Activated CD4-positive, alpha-beta memory T cell treated with anti-CD3 and anti-CD28 coated beads, Interleukin-2, amount 10 ng/mL, durations not matched to agents 7 days and 5 days (primary cell): ENCODE measurements around the gene KCNH8. TPM values are rescaled to one million over a fixed set of nuclear protein-coding genes. Genes with fewer than 3 reads are reported as not detected.

Experiments used
- CTCF ChIA-PET: fragments of 350-600 bp; sonication (Branson Sonifier 250); formaldehyde crosslinking; loops from one replicate; lab custom pipeline; 2021; ENCODE audit warnings: antibody characterized with exemption, inconsistent platforms; lab: Charles Lee
- POLR2A ChIA-PET: fragments of 350-600 bp; sonication (Branson Sonifier 250); formaldehyde crosslinking; loops from one replicate; lab custom pipeline; 2021; ENCODE audit warnings: antibody characterized with exemption; lab: Charles Lee
- DNase-seq: peaks from one replicate; pipeline ENCODE4 v3.0.0-alpha.2; 2020
- H3K27ac Mint-ChIP-seq: one replicate; pipeline ENCODE4 v1.8.0; 2021; ENCODE audit warnings: mild to moderate bottlenecking, mixed read lengths
- H3K27me3 Mint-ChIP-seq: one replicate; pipeline ENCODE4 v1.8.0; 2021; ENCODE audit warnings: mixed read lengths
- H3K36me3 Mint-ChIP-seq: one replicate; pipeline ENCODE4 v1.8.0; 2021; ENCODE audit warnings: low read depth, mixed read lengths
- H3K4me1 Mint-ChIP-seq: one replicate; pipeline ENCODE4 v1.8.0; 2021; ENCODE audit warnings: mixed read lengths
- H3K4me3 Mint-ChIP-seq: one replicate; pipeline ENCODE4 v1.8.0; 2021; ENCODE audit warnings: mild to moderate bottlenecking, mixed read lengths
- H3K9me3 Mint-ChIP-seq: one replicate; pipeline ENCODE4 v1.8.0; 2021; ENCODE audit warnings: mixed read lengths
- total RNA-seq, 2 experiments: library from RNA; stranded (reverse); gene quantifications; one replicate each; pipeline ENCODE4 v1.2.3, GENCODE V29; 2021

Gene KCNH8
- total RNA-seq, 2 experiments from 2014 or later, result not detected

DNA sequence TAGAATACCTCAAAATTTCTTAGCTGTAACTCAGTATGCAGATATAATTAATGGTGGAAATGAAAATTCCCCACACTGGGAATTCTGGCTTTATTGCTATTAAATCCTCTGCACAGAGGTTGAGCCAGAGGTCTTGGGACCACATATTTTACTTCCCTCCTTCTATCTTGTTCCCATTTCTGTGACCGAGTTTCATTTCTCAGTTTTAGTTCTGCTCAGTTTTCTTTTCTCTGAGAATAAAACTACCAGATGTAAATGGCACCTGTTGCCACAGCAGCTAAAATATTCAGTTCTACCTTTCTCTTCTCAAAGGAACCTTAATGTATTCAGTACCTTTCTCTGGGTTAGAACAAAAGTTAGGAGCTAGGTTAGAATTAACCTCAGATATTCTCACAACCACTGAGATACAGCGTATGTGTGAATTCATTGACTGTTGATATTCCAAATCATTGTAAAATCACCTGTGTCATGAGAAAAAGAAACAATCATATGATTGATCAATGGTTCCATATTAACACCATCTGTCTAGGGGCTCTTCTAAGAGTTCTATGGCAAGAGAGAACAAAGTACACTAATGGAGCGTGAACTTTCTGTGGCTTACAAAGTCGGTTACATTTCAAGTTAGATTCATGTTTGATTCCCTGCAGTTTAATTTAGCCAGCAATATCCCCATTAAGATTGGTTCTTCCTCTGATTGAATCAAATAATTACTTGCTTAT, 411.6 kb downstream of the KCNH8 start:
- H3K4me3 Mint-ChIP-seq, result no peak overlapping the region
- no peaks in the 10 kb centered on the region for H3K36me3 Mint-ChIP-seq
- no peak overlapping the region for H3K27ac Mint-ChIP-seq
- H3K4me1 Mint-ChIP-seq, result no peaks in the 10 kb centered on the region
- POLR2A ChIA-PET, result interaction anchor here (0.6 kb wide), 1 partner anchor 1747 kb away, joined by 3 read pairs; no protein-coding TSS in a partner anchor
- H3K9me3 Mint-ChIP-seq, result no peaks in the 10 kb centered on the region
- no peaks in the 10 kb centered on the region for H3K27me3 Mint-ChIP-seq
- no peak for DNase-seq
- CTCF ChIA-PET, result no interaction called here

DNA sequence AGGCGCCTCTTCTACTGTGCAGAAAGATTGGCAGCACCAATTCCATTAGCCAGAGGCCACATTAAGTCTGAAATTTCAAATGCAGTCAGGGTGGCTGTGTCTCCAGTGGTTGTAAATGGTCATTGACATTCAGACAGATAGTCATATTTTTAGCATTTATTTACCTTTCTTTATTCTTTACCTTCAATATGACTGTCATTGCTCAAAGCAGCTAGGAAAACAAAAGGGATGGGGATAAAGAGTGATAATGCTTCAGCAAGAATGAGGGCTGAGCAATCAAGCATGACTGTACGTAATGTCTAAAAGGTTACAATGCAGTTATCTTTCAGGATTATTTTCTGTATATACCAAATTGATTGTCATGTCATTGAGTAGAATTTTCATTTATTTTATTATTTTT, 425.3 kb downstream of the KCNH8 start:
- ChIA-PET CTCF (no interaction called here), POLR2A (no interaction called here)
- H3K4me3 Mint-ChIP-seq, result no peak overlapping the region
- H3K4me1 Mint-ChIP-seq, result no peaks in the 10 kb centered on the region
- DNase-seq, result no peak
- H3K36me3 Mint-ChIP-seq, result no peaks in the 10 kb centered on the region
- H3K9me3 Mint-ChIP-seq, result no peaks in the 10 kb centered on the region
- H3K27ac Mint-ChIP-seq, result no peak overlapping the region
- no peaks in the 10 kb centered on the region for H3K27me3 Mint-ChIP-seq

DNA sequence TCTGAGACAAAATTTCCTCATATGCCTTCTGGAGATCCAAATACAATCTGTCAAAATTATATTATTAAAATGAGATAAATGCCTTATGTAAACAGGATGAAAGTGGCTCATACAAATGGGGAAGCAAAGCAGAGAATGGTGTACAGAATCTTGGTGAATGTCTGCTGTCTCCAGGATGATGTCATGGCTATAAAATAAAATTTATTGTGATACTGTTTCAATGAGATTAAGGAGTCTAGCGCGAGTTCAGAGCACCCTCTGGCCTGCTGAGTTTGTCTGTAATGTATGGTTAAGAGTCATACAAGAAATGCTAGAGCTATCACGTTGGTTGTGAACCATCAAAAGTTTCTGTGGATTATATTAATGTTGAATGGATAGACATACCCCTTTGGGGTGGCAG, 426.0 kb downstream of the KCNH8 start:
- Mint-ChIP-seq H3K27ac (no peak overlapping the region), H3K36me3 (no peaks in the 10 kb centered on the region), H3K9me3 (no peaks in the 10 kb centered on the region), H3K27me3 (no peaks in the 10 kb centered on the region), H3K4me3 (no peak overlapping the region), H3K4me1 (no peaks in the 10 kb centered on the region)
- CTCF ChIA-PET, result no interaction called here
- POLR2A ChIA-PET, result no interaction called here
- no peak for DNase-seq

DNA sequence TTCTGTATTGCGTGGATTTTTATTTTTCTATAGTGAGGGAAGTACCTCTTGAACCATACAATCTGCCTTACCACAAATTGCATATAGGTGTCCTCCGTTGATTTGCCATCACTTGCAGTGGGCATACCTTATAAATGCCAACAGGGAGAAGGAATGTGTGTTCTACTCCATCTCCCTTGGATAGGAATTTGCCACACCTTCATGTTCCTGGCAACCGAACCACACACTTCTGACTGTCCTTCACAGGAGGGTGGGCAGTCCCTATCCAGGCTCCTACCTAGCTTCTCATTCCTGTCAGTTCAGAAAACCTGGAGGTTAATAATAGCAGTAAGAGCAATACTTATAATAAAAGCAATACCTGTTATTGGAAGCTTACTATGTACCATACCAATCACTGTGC, 428.0 kb downstream of the KCNH8 start:
- DNase-seq, result no peak
- no peaks in the 10 kb centered on the region for H3K36me3 Mint-ChIP-seq
- CTCF ChIA-PET, result no interaction called here
- no peaks in the 10 kb centered on the region for H3K4me1 Mint-ChIP-seq
- no peak overlapping the region for H3K4me3 Mint-ChIP-seq
- no peaks in the 10 kb centered on the region for H3K9me3 Mint-ChIP-seq
- POLR2A ChIA-PET, result no interaction called here
- no peaks in the 10 kb centered on the region for H3K27me3 Mint-ChIP-seq
- no peak overlapping the region for H3K27ac Mint-ChIP-seq
